NT2/D1 (cell line): ENCODE results near the gene SLIT3.

Source experiments
- SUZ12 ChIP-seq: IDR thresholded peaks from 2 replicates; pipeline ENCODE4 v1.6.1; 2011; ENCODE audit not compliant: insufficient read length, insufficient read depth; ENCODE audit errors: extremely low read depth
- YY1 ChIP-seq: IDR thresholded peaks from 2 replicates; pipeline ENCODE4 v1.6.1; 2011; ENCODE audit not compliant: insufficient read length, insufficient read depth
- ZNF274 ChIP-seq: IDR thresholded peaks from 2 replicates; pipeline ENCODE4 v1.6.1; 2011; ENCODE audit warnings: mild to moderate bottlenecking, low read depth, low read length

DNA sequence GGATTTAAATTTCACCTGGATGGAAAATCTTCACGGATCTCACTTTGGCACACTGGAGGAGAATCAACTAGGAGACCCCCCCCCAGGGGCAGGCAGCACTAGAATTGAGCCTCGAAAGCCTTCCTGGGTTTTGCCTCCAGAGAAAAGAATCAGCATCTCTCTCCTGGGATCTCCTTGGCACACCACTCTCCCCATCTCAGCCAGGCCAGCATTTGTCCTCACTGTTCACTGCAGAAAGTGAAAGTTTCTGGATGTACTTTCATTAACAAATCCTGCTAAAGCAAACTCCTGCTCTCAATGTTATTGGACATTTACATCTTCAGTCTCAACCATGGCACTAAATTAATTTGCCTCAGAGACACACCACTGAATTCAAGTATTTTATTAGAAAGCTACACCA lies 312.2 kb downstream of the SLIT3 start:
- TF ChIP-seq YY1 (no peak), SUZ12 (no peak), ZNF274 (no peak)
